Middle frontal gyrus (tissue), 1 donor: ENCODE data around the gene CNTNAP2.

Experiments
- DNase-seq: peaks from one replicate; pipeline ENCODE4 v3.0.0-alpha.2; 2015; ENCODE audit warnings: low spot score; ENCODE audit errors: extremely low spot score

Gene CNTNAP2

GRCh38 chr7:147903536-147904218 lies 1787.1 kb downstream of the CNTNAP2 start:
- DNase-seq = no peak

GRCh38 chr7:147904219-147904576 lies 1787.6 kb downstream of the CNTNAP2 start:
- DNase-seq = no peak

DNA sequence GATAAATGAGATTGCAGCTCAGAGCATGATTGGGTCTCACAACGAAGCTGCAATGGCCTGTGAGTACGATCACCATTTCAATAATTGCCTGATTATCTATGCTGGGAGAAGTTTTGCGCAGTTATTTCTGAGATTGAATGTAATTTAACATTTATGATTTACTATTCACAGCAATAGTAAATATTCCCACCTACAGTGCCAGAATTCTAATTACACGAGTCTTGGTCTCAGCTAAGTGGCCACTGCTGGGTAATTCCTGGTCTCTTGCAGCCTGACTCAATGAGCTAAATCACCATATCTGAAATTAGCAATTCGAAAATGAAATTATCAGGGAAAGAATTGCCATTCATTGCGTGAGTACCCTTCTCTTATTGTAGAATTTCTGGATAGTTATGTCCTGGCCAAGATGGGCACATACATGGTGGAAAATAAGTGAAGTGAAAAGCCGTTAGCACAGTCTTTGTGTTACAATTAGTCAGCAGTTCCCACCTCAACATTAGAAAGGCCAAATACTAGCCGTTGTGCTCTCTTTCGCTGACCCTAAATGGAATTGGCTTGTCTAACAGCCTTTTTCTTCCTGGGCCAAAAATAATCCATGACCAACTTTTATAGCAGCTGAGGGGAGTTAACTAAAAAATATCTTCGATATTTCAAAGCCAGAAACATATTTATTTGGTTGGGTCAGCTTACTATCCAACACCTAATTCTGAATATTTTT lies 1793.0 kb downstream of the CNTNAP2 start:
- no peak for DNase-seq

DNA sequence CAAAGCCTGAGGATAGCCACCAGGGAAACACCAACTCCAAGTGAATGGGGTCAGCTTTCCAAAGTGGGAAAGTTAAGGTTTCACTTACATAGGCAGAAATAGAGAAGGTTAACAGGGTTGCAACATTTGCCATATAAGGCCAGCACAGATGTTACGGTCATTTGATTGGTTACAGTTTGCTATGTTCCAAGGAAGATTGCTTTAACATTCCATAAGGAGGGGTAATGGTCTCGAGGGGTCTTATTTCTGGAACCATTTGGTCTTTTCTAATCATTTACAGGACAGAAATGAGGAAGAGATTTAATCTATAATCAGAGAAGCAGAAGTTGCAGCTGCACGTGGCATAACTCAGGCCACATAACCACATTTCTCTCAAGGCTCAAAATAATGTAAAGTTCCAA lies 1794.6 kb downstream of the CNTNAP2 start:
- DNase-seq = no peak

GRCh38 chr7:147912291-147912690 lies 1795.7 kb downstream of the CNTNAP2 start:
- no peak for DNase-seq

GRCh38 chr7:147912946-147913638 lies 1796.5 kb downstream of the CNTNAP2 start:
- DNase-seq = no peak

DNA sequence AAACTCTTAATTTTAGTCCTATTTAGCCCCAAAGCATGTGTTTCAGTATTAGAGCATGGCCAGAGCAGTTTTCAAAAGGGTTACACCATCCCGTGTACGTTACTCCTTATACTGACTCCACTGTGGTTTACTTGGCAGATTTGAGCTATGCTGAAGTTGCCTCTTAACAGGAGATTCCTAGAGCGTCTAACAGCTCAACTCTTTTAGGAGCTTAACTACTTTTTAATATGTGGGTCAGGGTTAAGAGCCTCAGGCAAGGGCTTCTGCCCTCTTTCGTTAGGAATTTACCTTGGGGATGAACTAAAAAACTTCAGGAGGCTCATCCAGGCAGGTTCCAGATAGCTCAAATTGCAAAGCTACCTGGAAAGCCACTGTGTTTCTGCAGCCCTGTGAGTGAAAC lies 1799.2 kb downstream of the CNTNAP2 start:
- no peak for DNase-seq

GRCh38 chr7:147916573-147916972 lies 1800.0 kb downstream of the CNTNAP2 start:
- DNase-seq = no peak

DNA sequence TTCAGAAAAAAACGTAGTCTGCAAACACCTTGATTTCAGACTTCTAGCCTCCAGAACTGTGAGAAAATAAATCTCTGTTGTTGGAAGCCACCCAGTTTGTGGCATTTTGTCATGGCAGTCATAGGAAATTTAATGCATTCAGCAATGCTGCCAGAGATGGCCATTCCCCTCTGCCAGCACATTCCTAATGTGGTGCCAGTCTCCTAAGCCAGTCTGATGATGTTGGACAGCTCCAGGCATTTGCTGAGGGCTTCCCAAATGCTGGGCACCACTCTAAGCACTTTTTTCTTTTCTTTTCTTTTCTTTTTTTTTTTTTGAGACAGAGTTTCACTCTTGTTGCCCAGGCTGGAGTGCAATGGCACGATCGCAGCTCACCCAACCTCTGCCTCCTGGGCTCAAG lies 1807.2 kb downstream of the CNTNAP2 start:
- DNase-seq = no peak

DNA sequence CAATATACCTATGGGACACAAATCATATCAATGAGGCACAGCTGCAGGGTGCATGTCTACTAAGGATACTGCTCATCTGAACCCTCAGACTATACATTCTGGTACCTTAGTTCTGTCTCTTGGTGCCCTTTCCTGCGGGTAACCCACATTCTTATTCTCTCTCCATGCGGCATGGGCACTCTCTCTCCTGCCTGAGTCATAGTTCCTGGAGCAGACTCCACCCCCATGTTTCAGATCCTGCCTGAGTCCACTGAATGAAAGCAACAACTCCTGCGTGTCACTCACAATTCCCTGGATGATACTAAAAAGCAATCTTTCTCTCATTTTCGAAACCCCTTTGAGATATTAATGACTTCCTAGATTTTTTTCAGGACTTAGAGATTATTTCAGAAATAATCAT lies 1820.8 kb downstream of the CNTNAP2 start:
- DNase-seq = no peak

GRCh38 chr7:147941381-147941780 lies 1824.8 kb downstream of the CNTNAP2 start:
- DNase-seq = no peak

DNA sequence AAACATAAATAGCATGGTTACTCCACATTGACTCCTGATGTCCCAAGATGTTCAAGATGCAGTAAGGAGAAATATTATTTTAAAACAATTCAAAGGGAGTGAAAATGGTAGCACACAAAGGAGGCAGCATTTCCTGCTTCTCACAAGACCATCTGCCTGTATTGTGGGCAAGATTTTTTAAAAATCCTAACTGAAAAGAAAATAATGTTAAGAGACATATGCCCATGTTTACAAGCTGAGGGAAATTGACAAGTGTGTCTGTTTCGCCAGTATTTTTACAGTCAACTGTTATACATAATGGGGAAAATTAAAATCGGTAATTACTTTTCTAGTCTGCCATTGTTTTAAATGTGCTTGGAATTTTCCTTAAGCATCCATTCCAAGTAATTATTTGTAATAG lies 1827.7 kb downstream of the CNTNAP2 start:
- DNase-seq = no peak

DNA sequence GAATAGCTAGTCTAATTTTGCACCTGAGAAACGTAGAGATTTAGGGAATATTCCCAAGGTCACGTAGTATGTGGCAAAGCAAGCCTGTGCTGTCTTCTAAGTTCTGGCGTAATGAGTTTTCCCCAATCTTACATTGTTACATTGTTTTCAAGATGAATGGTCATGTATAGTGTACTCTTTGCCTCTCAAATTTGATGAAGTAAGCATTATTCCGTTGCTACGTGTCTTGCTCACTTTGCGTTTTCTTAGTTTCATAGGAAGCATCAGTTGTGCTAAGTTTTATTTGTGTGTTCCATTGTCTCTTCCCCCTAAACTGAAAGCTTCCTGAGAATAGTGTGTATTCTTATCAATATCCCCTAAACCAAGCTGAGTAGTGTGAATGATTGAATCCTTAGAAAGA lies 1836.3 kb downstream of the CNTNAP2 start:
- no peak for DNase-seq

DNA sequence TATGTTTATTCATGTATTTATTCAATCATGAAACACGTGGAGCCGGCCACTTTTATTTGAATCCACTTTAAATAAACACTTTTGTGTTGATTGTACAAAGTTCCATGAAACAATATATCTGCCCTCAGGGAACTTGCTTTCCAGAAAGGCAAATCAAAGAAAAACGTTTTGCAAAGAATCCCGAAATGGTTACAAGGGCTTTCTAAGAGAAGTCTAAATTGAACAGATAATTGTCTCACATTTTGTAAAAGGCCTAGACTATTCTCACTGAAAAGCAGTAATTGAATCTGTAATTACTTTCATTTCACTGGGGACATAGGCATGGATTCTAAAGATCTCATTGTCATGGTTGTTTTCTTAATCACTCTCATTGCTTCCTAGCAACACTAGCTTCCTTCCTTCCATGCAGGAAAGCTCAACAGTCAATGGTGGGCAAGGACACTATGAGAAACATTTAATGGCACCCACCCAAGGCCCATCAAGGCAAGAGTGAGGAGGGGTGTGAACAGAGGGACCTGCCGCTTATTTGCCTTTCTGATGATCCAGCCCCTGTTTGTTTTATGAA lies 1851.5 kb downstream of the CNTNAP2 start:
- DNase-seq = no peak

- DNase-seq = peak; percentile 19
Observed at GRCh38 chr7:147971606-147972110, 1855.1 kb downstream of the CNTNAP2 start.

DNA sequence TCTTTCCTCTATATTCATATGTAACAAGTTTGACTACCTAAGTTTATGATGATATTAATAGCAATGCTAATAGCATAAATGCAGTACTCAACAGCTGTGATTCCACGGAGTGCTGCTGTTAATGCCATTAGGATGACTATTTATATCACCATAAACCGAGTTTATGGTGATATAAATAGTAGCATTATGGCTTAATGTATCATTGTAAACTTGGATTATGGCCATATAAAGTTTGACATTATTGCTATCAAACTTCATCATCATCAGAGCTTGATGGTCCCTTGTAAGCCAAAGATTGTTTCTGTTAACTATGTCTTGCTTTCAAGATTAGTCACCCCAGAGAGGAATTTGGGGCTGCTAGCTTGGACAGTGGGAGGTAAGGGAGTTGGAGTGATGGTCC lies 1861.6 kb downstream of the CNTNAP2 start:
- no peak for DNase-seq

- DNase-seq = no peak
Observed at GRCh38 chr7:147978651-147979050, 1862.0 kb downstream of the CNTNAP2 start.

GRCh38 chr7:147980826-147981813 lies 1864.5 kb downstream of the CNTNAP2 start:
- no peak for DNase-seq

DNA sequence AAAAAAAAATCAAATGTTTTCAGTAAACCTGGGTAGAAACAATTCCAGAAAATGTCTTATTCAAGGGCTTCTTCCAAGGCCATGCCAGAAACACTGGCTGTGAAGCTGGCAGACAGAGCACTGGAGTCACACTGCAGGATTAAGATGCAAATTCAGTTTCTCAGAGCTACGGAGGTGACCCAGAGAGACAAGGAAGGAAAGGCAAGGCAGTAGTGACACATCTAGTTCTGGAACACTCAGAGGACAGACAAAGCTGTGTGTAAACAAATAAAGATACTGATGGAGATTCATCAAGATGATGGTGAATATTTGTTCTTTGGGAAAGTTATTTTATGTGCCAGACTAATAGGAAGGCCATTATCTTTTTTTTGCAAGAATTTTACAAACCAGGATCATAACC lies 1865.7 kb downstream of the CNTNAP2 start:
- no peak for DNase-seq

- no peak for DNase-seq
Observed at GRCh38 chr7:147984265-147984664, 1867.7 kb downstream of the CNTNAP2 start.

GRCh38 chr7:147990079-147990478 lies 1873.5 kb downstream of the CNTNAP2 start:
- no peak for DNase-seq
